DND-41 (cell line): Measurements from ENCODE around the gene ARHGAP15.

Experiments used
- ATAC-seq: fragments of 200-7000 bp; cut with Tn5 transposase; 3 replicates; pipeline ENCODE4 v1.9.1; 2021; ENCODE audit warnings: low read depth; ENCODE audit not compliant: insufficient read depth
- DNase-seq: peaks from one replicate; pipeline ENCODE4 v3.0.0-alpha.2; 2020
- H2AFZ ChIP-seq: 2 replicates; pipeline ENCODE4 v1.6.0; 2012; ENCODE audit warnings: low read depth, low read length
- H3K27ac ChIP-seq: 2 replicates; pipeline ENCODE4 v1.5.1; 2012; ENCODE audit warnings: low read length, inconsistent platforms
- H3K27me3 ChIP-seq: fragments of 200-600 bp; sonication (generic); 2 replicates; pipeline ENCODE4 v1.6.0; 2012; ENCODE audit warnings: low read length, mild to moderate bottlenecking, inconsistent platforms; ENCODE audit not compliant: insufficient read depth, poor library complexity
- H3K36me3 ChIP-seq: 2 replicates; pipeline ENCODE4 v1.5.1; 2012; ENCODE audit warnings: low read length, inconsistent platforms; ENCODE audit not compliant: insufficient read depth
- H3K4me1 ChIP-seq: 2 replicates; pipeline ENCODE4 v1.5.1; 2012; ENCODE audit warnings: mild to moderate bottlenecking, low read length; ENCODE audit not compliant: insufficient read depth
- H3K4me2 ChIP-seq: 2 replicates; pipeline ENCODE4 v1.6.0; 2012; ENCODE audit warnings: mild to moderate bottlenecking, moderate library complexity, low read length, inconsistent platforms; ENCODE audit not compliant: insufficient read depth
- H3K4me3 ChIP-seq, 2 experiments: fragments of 200-600 bp in 1 of 2; shearing (Covaris generic) in 1 of 2; 2 replicates each; pipeline ENCODE4 v1.5.1; 2012 to 2016; ENCODE audit warnings: inconsistent platforms in 2 of 2, low read length in 2 of 2, mild to moderate bottlenecking in 2 of 2, low read depth in 1 of 2, moderate library complexity in 1 of 2
- H3K79me2 ChIP-seq: 2 replicates; pipeline ENCODE4 v1.6.0; 2012; ENCODE audit warnings: low read length, inconsistent platforms; ENCODE audit not compliant: insufficient read depth
- H3K9ac ChIP-seq: 2 replicates; pipeline ENCODE4 v1.6.0; 2012; ENCODE audit warnings: low read depth, mild to moderate bottlenecking, inconsistent platforms, low read length, moderate library complexity
- H3K9me3 ChIP-seq: 2 replicates; pipeline ENCODE4 v1.5.1; 2012; ENCODE audit warnings: low read length, moderate library complexity, mild to moderate bottlenecking, inconsistent platforms; ENCODE audit not compliant: insufficient read depth, severe bottlenecking
- H4K20me1 ChIP-seq: 2 replicates; pipeline ENCODE4 v1.6.0; 2012; ENCODE audit warnings: low read length; ENCODE audit not compliant: insufficient read depth
- EZH2 ChIP-seq: IDR thresholded peaks from 3 replicates; pipeline ENCODE4 v1.6.1; 2012; ENCODE audit warnings: borderline replicate concordance, low read depth, mild to moderate bottlenecking, moderate library complexity, low read length, inconsistent platforms; ENCODE audit not compliant: severe bottlenecking
- TF ChIP-seq, protein P1 (sequence below): IDR thresholded peaks from 2 replicates; pipeline ENCODE4 v1.5.1; 2012; ENCODE audit warnings: borderline replicate concordance, low read length, moderate library complexity, mild to moderate bottlenecking; ENCODE audit not compliant: poor library complexity, severe bottlenecking; ENCODE audit errors: extremely low read depth

The ARHGAP15 gene

GRCh38 chr2:143497726-143498125, 368.5 kb downstream of the ARHGAP15 start:
- no peak overlapping the region for H2AFZ ChIP-seq
- no peak for TF ChIP-seq EZH2
- TF ChIP-seq, protein P1, sequence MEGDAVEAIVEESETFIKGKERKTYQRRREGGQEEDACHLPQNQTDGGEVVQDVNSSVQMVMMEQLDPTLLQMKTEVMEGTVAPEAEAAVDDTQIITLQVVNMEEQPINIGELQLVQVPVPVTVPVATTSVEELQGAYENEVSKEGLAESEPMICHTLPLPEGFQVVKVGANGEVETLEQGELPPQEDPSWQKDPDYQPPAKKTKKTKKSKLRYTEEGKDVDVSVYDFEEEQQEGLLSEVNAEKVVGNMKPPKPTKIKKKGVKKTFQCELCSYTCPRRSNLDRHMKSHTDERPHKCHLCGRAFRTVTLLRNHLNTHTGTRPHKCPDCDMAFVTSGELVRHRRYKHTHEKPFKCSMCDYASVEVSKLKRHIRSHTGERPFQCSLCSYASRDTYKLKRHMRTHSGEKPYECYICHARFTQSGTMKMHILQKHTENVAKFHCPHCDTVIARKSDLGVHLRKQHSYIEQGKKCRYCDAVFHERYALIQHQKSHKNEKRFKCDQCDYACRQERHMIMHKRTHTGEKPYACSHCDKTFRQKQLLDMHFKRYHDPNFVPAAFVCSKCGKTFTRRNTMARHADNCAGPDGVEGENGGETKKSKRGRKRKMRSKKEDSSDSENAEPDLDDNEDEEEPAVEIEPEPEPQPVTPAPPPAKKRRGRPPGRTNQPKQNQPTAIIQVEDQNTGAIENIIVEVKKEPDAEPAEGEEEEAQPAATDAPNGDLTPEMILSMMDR = no peak
- H3K9me3 ChIP-seq = no peaks in the 10 kb centered on the region
- no peaks in the 10 kb centered on the region for H3K27me3 ChIP-seq
- no peak overlapping the region for H3K4me2 ChIP-seq
- no peaks in the 10 kb centered on the region for H4K20me1 ChIP-seq
- ATAC-seq = no peak
- no peak for DNase-seq
- H3K79me2 ChIP-seq = peaks cover 4% of the 10 kb centered on the region; the same call in 1 of the 2 replicates
- no peak overlapping the region for H3K27ac ChIP-seq
- peaks cover 49% of the 10 kb centered on the region for H3K36me3 ChIP-seq
- H3K4me3 ChIP-seq = no peak overlapping the region
- no peaks in the 10 kb centered on the region for H3K4me1 ChIP-seq
- H3K9ac ChIP-seq = no peak overlapping the region

DNA sequence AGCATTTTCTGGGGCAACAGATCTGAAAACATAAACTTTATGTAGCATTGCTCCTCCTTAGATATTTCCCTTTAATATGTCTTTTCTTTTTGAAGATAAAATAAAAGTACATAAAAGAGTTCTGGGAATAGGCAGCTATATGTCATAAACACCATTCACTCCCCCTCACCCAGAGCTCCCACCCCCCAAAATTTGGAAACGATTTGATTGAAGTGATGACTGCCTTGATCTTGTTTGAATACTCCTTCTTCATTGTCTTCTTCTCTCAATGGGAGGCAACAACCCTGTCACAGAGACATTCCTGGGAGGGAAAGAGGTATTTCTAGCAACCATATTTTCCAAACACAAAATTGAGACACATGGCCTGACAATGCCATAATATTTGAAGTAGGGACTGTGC, 369.3 kb downstream of the ARHGAP15 start:
- peaks cover 48% of the 10 kb centered on the region for H3K36me3 ChIP-seq
- H3K27ac ChIP-seq = no peak overlapping the region
- TF ChIP-seq, protein P1 = no peak
- TF ChIP-seq EZH2 = no peak
- no peak overlapping the region for H2AFZ ChIP-seq
- no peak overlapping the region for H3K4me2 ChIP-seq
- ATAC-seq (no peak), DNase-seq (no peak)
- H3K27me3 ChIP-seq = no peaks in the 10 kb centered on the region
- H3K9ac ChIP-seq = no peak overlapping the region
- H3K9me3 ChIP-seq = no peaks in the 10 kb centered on the region
- no peaks in the 10 kb centered on the region for H4K20me1 ChIP-seq
- H3K79me2 ChIP-seq = peaks cover under 1% of the 10 kb centered on the region; the same call in 1 of the 2 replicates
- no peak overlapping the region for H3K4me3 ChIP-seq
- H3K4me1 ChIP-seq = no peaks in the 10 kb centered on the region

- H3K27me3 ChIP-seq = no peaks in the 10 kb centered on the region
- H3K4me1 ChIP-seq = no peaks in the 10 kb centered on the region
- no peak overlapping the region for H3K27ac ChIP-seq
- no peaks in the 10 kb centered on the region for H4K20me1 ChIP-seq
- peaks cover 49% of the 10 kb centered on the region for H3K36me3 ChIP-seq
- TF ChIP-seq, protein P1 = no peak
- TF ChIP-seq EZH2 = no peak
- no peak overlapping the region for H3K9ac ChIP-seq
- ATAC-seq (no peak), DNase-seq (no peak)
- no peak overlapping the region for H2AFZ ChIP-seq
- H3K4me2 ChIP-seq = no peak overlapping the region
- no peaks in the 10 kb centered on the region for H3K79me2 ChIP-seq
- no peak overlapping the region for H3K4me3 ChIP-seq
- H3K9me3 ChIP-seq = no peaks in the 10 kb centered on the region
Observed at GRCh38 chr2:143499061-143499460, 369.8 kb downstream of the ARHGAP15 start.
